Pancreas (tissue), 10 donors: ENCODE measurements around the gene SOX21. TPM values are rescaled to one million over a fixed set of nuclear protein-coding genes. Genes with fewer than 3 reads are reported as not detected.

Source experiments
- ATAC-seq, 4 donors: fragments of 200-7000 bp; cut with Tn5 transposase; one replicate each; pipeline versions ENCODE4 v1.8.0 to v1.9.1; 2020; ENCODE audit warnings: mild to moderate bottlenecking in 4 of 4, moderate library complexity in 4 of 4
- DNase-seq, 6 donors: peaks; one replicate each; pipeline ENCODE4 v3.0.0-alpha.2; 2020
- FAIRE-seq: peaks from 2 replicates; lab custom pipeline; 2012; peaks lifted over from hg19 to GRCh38; lab: Jason Lieb, UNC
- H3K27ac ChIP-seq, 4 donors: fragments of 200-600 bp; sonication (generic); 1 replicate in 3 of 4; 2 replicates in 1 of 4; pipeline versions ENCODE4 v1.5.0 to v1.8.0; 2020
- H3K27me3 ChIP-seq, 4 donors: fragments of 200-600 bp; one replicate each; pipeline ENCODE4 v1.8.0; 2021
- H3K36me3 ChIP-seq, 3 donors: fragments of 200-600 bp; sonication (generic) in 1 of 3; one replicate each; pipeline versions ENCODE4 v1.5.0 to v1.8.0; 2020 to 2021
- H3K4me1 ChIP-seq, 3 donors: fragments of 200-600 bp; one replicate each; pipeline ENCODE4 v1.8.0; 2021
- H3K4me3 ChIP-seq, 4 donors: fragments of 200-600 bp; sonication (generic) in 2 of 4; one replicate each; pipeline versions ENCODE4 v1.5.0 to v1.8.0; 2020 to 2021
- H3K9me3 ChIP-seq, 4 donors: fragments of 200-600 bp; one replicate each; pipeline ENCODE4 v1.8.0; 2021
- CTCF ChIP-seq, 4 donors: fragments of 200-600 bp; sonication (generic) in 3 of 4; IDR thresholded peaks; one replicate each; pipeline versions ENCODE4 v1.5.0 to v1.8.0; 2021; ENCODE audit warnings: antibody characterized with exemption in 4 of 4
- WGBS, 2 donors: extraction: QIAGEN DNeasy Blood & Tissue Kit; methylation state at CpG; one replicate each; pipeline ENCODE4 v1.1.7; 2013; 5-methylcytosine and 5-hydroxymethylcytosine counted together
- intact Hi-C, 3 donors: fragments of 100-400 bp; cut with DNase I; formaldehyde crosslinking; loops; one replicate each; pipeline versions ENCODE4 v1.11.1 to v1.14.2; 2022
- polyA plus RNA-seq, 2 donors: library from polyadenylated mRNA; stranded (reverse); fragments of 200-250 nt; gene quantifications; one replicate each; pipeline ENCODE4 v1.2.3, GENCODE V29; 2013
- total RNA-seq, 6 donors: library from RNA; stranded (reverse); fragmentation: NEBNext Ultra II Directional in 4 of 6; extraction: Animal tissue kit (Norgen Biotek cat#: 25700) in 4 of 6; gene quantifications; one replicate each; pipeline versions ENCODE4 v1.2.1 to v1.2.4, GENCODE V29; 2021 to 2023
- donor health status: healthy with polysubstance abuse.
- donor health status: DM: no; HTN: no; CAD: no; lungs with moderate emphysema.
- donor health status: DM: no; HTN: no; CAD: no.
- donor health status: control.
- donor health status: control.
- donor health status: Bipolar disorder and iron deficiency.
- donor health status: DM: yes; HTN: yes; CAD: no.
- donor health status: DM: no; HTN: no; CAD: no.
- donor health status: DM: no; HTN: no; CAD: no.
- donor health status: DM: yes; HTN: yes; CAD: no.

Gene SOX21
- total and polyA plus RNA-seq, 8 donors = 0.16 TPM; not detected in 7

DNA sequence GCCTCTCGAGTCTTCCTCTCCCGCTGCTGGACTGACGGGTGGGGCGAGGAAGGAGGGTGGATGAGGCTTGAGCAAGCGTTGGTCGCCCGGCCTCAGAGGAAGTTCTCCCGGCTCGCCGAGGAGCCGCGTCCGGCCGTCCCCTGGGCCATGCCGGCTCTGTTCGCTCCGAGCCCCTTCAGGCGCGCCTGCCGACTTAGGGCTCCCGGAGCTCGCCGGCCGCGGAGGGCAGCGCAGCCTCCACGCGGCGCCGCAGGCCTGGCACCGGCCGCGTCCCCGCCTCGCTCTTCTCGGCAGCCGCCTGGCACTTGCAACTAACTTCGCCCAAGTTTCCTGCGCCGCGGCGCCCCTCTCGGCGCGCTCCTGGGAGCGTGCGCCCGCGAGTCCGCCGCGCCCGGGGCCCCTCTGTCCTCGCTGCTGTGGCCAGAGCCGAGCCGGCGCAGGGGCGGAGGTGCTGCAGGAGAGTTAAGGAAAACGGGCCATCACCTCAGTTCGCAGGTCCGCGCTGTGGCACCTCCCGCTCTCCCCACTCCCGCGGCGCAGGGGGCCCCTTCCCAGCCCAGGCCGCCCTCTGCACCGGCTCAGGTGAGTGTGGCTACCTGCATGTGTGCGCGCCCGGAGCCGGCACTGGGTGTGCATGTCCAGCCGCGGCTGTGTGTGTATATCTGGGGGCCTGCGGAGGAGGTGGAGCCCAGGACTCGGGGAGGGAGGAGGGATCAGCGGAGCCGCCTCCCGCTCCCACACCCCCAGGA, 641 bp upstream of the SOX21 start:
- Histone ChIP-seq H3K27ac (no peak overlapping the region), H3K4me1 (peaks cover 0 to 7% (median 6%) of the 10 kb centered on the region in 3 donors), H3K4me3 (peak overlapping the region in 2 of 4 donors; percentile 19 to 40), H3K27me3 (peaks cover 5 to 61% (median 23%) of the 10 kb centered on the region in 4 donors), H3K9me3 (no peaks in the 10 kb centered on the region), H3K36me3 (no peaks in the 10 kb centered on the region)
- WGBS, 2 donors = 1% methylated on average over 73 to 79 of the region's 79 CpGs
- ATAC-seq (peak in 3 of 4 donors; percentile 68 to 83 (median 78)), FAIRE-seq (no peak), DNase-seq (peak in 2 of 6 donors; percentile 69 to 75)
- no peak for TF ChIP-seq CTCF (IDR thresholded peaks at IDR 0.05)
- intact Hi-C loops = no loop called here

GRCh38 chr13:94711561-94712286, 621 bp downstream of the SOX21 start:
- H3K27ac ChIP-seq = no peak overlapping the region
- ATAC-seq (peak in 2 of 4 donors; percentile 9 to 10), FAIRE-seq (no peak), DNase-seq (peak in 2 of 6 donors; percentile 63 to 79)
- 3% methylated on average over 70 to 97 of the region's 97 CpGs for WGBS, 2 donors
- H3K9me3 ChIP-seq = no peaks in the 10 kb centered on the region
- peaks cover 8 to 73% (median 24%) of the 10 kb centered on the region in 4 donors for H3K27me3 ChIP-seq
- no peak for TF ChIP-seq CTCF (IDR thresholded peaks at IDR 0.05)
- intact Hi-C loops = no loop called here
- peaks cover 0 to 7% (median 6%) of the 10 kb centered on the region in 3 donors for H3K4me1 ChIP-seq
- H3K4me3 ChIP-seq = peak overlapping the region in 2 of 4 donors; percentile 9 to 32
- H3K36me3 ChIP-seq = no peaks in the 10 kb centered on the region

DNA sequence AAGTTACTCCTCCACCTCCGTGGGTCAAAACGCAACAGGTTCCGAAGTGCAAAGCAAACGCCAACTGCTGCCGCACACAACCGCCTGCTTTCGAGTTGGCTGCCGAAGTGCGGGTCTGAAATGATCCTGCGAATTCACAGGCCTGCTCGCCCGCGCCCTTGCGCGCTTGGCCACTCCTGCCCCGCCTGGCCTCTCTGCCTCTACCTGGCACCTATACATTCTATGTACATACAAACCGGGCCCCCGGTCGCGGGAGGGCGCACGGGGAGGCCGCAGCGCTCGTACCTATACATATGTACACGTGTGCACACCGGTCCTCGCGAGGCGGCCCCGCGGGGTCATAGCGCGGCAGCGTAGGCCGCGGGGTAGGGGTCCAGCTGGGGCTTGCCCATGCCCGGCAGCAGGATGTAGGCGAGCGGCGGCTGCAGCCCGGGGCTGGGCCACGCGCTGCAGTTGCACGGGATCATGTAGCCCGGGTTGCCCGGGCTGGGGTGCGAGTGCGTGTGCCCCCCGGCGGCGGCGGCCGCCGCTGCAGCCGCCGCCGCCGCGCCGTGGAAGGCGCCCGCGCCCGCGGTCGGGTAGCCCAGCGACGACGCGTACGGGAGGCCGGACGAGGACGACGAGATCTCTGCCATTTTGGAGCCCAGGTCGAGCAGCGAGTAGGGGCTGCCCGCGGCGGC, 1.3 kb downstream of the SOX21 start:
- peaks cover 0 to 7% (median 6%) of the 10 kb centered on the region in 3 donors for H3K4me1 ChIP-seq
- no peaks in the 10 kb centered on the region for H3K36me3 ChIP-seq
- peaks cover 11 to 79% (median 28%) of the 10 kb centered on the region in 4 donors for H3K27me3 ChIP-seq
- no peak for TF ChIP-seq CTCF (IDR thresholded peaks at IDR 0.05)
- ATAC-seq (peak in 3 of 4 donors; percentile 19 to 49 (median 48)), DNase-seq (peak in 2 of 6 donors; percentile 59 to 80), FAIRE-seq (no peak)
- intact Hi-C loops = no loop called here
- WGBS, 2 donors = 5 to 6% methylated on average over 67 to 81 of the region's 81 CpGs
- H3K27ac ChIP-seq = no peak overlapping the region
- no peaks in the 10 kb centered on the region for H3K9me3 ChIP-seq
- peak overlapping the region in 2 of 4 donors; percentile 9 to 28 for H3K4me3 ChIP-seq

DNA sequence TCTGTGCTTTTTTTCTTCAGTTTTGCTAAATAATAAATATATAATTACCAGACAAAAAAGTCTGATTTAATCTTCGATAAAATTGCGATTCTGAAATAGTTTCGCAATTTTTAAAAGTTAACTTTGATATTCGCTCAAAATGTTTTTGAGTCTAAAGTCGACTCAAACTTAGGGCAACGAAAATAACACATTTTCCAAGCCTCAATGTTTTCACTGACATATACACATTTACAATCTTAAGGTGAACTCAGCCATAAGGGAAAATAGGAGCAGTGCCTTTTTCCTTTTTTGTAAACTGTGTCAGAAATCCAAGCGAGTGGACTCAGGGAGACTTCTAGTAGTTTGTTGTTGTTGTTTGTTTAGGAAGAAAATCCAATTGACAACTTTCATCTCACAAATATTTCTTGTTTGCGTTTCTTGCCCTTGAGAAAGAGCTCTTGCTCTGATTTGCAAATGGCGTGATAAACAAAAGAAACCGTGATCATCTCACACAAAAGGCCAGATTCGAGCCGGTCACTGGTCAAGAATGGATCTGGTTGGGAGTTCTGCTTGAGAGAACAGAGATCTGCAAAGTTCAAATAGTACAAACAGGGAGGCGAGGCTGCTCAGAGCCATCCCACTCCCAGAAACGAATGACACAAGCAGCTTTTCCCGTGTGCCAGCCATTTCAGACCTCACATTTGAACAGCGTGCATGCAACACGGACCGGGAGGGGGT, 2.1 kb downstream of the SOX21 start:
- intact Hi-C loops = no loop called here
- no peak for FAIRE-seq
- no peak for ATAC-seq
- Histone ChIP-seq H3K9me3 (no peaks in the 10 kb centered on the region), H3K27ac (no peak overlapping the region), H3K4me3 (no peak overlapping the region), H3K27me3 (peaks cover 11 to 87% (median 30%) of the 10 kb centered on the region in 4 donors), H3K4me1 (peaks cover 0 to 7% (median 6%) of the 10 kb centered on the region in 3 donors), H3K36me3 (no peaks in the 10 kb centered on the region)
- no peak for TF ChIP-seq CTCF (IDR thresholded peaks at IDR 0.05)
- DNase-seq = no peak
- WGBS, 2 donors = 17 to 19% methylated on average over 18 of the region's 18 CpGs
